Esophagus muscularis mucosa (tissue), 3 donors: ENCODE results near the gene DCDC2C.

Experiments
- POLR2A ChIP-seq: fragments of 450-650 bp; IDR thresholded peaks from one replicate; pipeline ENCODE4 v1.6.1; 2017; ENCODE audit warnings: antibody characterized with exemption, moderate library complexity, mild to moderate bottlenecking, low read depth
- TF ChIP-seq, protein P1 (sequence below), 3 experiments: fragments of 200-600 bp in 2 of 3; fragments of 450-650 bp in 1 of 3; sonication (generic) in 2 of 3; IDR thresholded peaks; one replicate each; pipeline ENCODE4 v1.5.1; 2017 to 2019; ENCODE audit warnings: antibody characterized with exemption in 3 of 3, mild to moderate bottlenecking in 2 of 3, moderate library complexity in 1 of 3

- TF ChIP-seq, protein P1, sequence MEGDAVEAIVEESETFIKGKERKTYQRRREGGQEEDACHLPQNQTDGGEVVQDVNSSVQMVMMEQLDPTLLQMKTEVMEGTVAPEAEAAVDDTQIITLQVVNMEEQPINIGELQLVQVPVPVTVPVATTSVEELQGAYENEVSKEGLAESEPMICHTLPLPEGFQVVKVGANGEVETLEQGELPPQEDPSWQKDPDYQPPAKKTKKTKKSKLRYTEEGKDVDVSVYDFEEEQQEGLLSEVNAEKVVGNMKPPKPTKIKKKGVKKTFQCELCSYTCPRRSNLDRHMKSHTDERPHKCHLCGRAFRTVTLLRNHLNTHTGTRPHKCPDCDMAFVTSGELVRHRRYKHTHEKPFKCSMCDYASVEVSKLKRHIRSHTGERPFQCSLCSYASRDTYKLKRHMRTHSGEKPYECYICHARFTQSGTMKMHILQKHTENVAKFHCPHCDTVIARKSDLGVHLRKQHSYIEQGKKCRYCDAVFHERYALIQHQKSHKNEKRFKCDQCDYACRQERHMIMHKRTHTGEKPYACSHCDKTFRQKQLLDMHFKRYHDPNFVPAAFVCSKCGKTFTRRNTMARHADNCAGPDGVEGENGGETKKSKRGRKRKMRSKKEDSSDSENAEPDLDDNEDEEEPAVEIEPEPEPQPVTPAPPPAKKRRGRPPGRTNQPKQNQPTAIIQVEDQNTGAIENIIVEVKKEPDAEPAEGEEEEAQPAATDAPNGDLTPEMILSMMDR (IDR thresholded peaks at IDR 0.05) = no peak
- no peak for TF ChIP-seq POLR2A
Measured at GRCh38 chr2:3789256-3789655, 85.9 kb downstream of the DCDC2C start.
